ENCODE measurements around the gene ZNF91.
A peak's percentile ranks its signal among the peaks of the same experiment; 100 is the strongest.
"Not testable (repeated sequence)": the region's sequence is repeated elsewhere in the genome, so short reads cannot be mapped to it uniquely, and the experiment has no call there.

The ZNF91 gene

DNA sequence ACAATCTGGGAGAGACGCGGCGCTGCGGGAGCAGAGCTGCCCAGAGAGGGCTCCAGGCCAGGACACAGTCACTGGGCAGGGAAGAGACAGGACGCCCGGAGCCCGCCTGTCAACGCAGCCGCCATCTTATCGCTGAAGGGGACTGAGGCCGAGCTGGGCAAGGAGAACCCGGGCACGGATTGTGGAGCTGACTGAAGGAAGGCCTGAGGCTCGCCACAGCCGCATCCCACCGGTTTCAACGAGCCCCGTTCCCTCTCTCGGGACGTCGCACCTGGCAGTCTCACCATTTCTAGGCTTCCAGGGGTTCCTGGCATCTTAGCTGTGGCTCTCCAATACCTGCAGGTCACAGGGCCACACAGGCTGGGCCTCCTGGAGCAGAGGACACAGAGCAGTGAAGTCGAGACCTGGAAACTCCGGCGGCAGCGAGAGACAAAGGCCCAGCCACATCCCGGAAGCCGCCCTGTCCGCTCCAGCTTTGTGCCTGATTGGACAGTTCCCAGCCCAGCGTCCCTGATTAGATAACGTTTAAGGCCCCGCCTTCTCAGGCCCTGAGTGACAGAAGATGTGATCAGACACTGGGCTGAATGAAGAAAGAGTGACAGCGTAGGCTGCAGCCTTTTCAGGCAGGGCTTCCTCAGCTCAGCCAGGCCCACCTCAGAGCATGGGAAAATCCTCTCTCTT is at the start of gene ZNF91:
ZNF91 (minus strand) TSS at position 431 of the 681 bp plus-strand sequence; CDS start at position 314, 117 bp downstream.
- DNase-seq: peak; percentile 97

DNA sequence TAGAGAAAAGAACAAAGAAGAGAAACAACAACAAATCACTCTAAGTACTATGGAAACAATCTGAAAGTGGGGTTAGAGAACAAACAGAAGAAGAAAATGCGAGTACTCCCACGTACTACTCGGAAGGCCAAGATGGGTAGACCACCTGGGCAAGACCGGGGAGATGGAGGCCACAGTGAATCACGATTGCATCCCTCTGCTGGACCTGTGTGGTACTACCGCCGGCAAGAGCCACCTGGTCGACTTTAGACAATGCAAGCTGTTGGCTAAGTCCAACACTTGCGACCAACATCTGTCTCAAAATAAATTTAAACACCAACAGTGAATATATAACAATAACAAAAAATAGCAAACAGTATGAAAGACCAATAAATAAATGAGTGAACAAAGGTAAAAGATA is 45.5 kb upstream of the ZNF91 start:
- DNase-seq: no peak

DNA sequence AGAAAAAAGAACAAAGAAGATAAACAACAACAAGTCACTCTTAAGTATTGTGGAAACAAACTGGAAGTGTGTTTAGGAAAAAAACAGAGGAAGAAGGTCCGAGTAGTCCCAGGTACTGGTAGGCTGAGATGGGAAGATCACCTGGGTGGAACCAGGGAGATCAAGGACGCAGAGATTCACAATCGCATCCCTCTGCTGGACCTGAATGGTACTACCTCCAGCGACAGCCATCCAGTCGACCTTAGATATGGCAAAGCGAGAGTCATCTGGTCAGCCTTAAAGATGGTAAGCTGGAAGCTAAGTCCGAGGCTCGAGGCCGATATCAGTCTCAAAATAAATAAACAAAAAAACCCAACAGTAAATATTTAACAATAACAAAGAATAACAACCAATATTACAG is 44.9 kb upstream of the ZNF91 start:
- DNase-seq: no peak

DNA sequence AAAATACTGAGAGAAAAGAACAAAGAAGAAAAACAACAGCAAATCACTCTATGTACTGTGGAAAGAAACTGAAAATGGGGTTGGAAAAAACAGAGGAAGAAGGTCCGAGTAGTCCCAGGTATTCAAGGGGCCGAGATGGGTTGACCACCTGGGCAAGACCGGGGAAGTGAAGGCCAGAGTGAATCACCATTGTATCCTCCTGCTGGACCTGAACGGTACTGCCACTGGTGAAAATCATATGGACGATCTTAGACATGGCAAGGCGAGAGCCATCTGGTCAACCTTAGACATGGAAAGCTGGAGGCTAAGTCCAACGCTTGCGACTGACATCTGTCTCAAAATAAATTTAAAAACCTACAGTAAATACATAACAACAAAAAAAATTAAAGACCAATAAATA is 44.4 kb upstream of the ZNF91 start:
- no peak for DNase-seq

DNA sequence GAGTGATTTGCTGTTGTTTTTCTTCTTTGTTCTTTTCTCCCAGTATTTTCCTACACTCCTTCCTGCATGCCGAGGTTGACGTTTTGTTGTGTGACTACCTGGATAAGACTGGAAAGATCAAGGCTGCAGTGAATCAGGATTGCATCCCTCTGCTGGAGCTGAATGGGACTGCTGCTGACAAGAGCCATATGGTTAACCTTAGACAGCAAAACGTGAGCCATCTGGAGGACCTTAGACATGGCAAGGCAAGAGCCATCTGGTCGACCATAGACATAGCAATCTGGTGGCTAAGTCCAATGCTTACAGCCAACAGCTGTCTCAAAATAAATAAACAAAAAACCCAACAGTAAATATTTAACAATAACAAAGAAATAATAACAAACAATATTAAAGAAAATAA is 42.6 kb upstream of the ZNF91 start:
- DNase-seq: no peak

DNA sequence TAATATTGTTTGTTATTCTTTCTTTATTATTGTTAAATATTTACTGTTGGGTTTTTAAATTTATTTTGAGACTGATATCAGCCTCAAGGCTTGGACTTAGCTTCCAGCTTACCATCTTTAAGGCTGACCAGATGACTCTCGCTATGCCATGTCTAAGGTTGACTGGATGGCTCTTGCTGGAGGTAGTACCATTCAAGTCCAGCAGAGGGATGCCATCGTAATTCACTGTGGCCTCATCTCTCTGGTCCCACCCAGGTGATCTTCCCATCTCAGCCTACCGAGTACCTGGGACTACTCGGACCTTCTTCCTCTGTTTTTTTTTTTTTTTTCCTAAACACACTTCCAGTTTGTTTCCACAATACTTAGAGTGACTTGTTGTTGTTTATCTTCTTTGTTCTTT is 41.7 kb upstream of the ZNF91 start:
- no peak for DNase-seq

DNA sequence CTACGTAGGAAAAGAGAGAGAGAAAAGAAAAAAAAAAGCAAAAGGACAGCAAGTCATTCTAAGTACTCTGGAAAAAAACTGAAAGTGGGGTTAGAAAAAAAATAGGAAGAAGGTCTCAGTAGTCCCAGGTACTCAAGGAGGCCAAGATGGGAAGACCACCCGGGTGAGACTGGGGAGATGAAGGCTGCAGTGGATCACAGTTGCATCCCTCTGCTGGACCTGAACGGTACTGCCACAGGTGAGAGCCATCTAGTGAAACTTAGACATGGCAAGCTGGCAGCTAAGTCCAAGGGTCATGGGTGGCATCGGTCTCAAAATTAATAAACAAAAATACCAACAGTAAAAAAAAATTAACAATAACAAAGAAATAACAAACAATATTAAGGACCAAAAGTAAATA is 41.0 kb upstream of the ZNF91 start:
- DNase-seq: no peak

DNA sequence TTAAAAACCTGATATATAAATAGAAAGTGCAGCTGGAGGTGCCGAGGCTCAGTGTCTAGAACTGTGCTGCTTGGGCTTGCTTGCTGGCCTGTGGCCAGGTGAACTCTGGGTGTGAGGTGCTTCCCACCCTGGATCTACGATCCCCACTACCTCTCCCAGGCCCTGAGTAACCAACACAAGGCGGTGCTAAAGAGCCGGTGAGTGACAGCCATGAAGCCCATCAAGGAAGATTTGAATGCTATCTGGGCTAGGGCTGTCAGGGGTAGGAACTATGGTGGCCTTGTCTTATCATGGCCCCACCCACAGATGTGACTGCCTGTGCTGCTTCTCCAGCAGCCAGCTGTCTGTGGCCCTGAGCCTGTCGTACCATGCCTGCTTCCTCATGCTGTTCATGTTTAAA is 25.6 kb upstream of the ZNF91 start:
- DNase-seq: no peak

DNA sequence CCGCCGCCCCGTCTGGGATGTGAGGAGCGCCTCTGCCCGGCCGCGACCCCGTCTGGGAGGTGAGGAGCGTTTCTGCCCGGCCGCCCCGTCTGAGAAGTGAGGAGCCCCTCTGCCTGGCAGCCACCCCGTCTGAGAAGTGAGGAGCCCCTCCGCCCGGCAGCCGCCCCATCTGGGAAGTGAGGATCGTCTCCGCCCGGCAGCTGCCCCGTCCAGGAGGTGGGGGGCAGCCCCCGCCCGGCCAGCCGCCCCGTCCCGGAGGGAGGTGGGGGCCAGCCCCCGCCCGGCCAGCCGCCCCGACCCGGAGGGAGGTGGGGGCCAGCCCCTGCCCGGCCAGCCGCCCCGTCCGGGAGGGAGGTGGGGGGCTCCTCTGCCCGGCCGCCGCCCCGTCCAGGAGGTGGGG is 24.0 kb upstream of the ZNF91 start:
- not testable (repeated sequence) for DNase-seq

DNA sequence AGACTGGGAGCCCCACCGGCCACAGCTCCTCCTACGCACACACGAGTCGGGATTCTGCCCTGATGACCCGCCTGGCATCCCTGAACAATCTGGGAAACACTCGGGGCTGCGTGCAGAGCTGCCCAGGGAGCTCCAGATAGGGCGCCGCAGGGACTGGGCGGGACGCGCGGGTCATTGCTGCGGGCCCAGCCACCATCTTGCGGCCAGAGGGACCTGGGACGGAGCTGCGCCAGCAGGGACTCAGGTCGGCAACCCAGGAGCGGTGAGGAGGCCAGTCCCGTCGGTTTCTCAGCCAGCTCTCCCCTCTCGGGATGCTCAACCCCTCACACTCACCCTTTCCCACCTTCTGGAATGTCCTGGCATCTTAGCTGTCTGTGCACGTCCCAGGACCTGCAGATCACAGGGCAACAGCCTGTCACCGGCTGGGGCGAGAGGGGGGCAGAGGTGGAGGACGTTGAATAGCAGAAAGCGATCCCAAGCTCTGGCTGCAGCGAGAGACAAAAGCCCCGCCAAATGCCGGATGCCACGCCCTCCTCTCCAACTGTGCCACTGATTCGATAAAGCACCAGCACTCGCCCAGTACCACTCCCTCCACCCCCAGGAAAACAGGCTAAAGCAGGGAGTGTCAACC is 20.4 kb upstream of the ZNF91 start:
- DNase-seq: no peak

DNA sequence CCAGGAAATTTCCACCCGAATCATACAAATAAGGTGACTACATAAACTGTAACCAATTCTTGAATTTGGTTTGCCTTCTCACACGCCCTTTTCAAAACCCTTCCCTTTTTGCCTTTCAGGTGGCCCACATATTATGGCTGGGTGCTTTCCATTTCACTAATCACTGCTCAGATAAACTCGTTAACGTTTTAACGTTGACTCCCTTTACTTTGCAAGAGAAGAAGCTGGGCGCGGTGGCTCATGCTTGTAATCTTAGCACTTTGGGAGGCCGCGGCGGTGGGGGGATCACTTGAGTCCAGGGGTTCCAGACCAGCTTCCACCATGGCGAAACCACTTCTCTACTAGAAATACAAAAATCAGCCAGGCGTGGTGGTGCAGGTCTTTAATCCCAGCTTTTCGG is 19.8 kb upstream of the ZNF91 start:
- DNase-seq: no peak

DNA sequence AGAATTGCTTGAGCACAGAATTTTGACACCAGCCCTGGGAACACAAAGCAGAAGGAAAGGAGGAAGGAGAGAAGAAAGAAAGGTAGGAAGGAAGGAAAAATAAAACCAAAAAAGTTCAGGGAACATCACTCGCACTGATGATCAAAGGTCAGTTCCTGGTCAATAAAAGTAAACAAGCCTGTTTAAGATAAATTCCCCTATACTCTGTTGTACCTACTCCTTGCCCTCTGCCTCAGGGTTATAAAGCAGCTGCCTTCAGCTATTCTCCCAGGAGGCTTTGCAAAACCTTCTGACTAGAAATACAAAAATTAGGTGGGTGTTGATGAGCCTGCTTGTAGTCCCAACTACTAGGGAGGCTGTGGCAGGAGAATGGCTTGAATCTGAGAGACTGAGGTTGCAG is 14.9 kb upstream of the ZNF91 start:
- no peak for DNase-seq

DNA sequence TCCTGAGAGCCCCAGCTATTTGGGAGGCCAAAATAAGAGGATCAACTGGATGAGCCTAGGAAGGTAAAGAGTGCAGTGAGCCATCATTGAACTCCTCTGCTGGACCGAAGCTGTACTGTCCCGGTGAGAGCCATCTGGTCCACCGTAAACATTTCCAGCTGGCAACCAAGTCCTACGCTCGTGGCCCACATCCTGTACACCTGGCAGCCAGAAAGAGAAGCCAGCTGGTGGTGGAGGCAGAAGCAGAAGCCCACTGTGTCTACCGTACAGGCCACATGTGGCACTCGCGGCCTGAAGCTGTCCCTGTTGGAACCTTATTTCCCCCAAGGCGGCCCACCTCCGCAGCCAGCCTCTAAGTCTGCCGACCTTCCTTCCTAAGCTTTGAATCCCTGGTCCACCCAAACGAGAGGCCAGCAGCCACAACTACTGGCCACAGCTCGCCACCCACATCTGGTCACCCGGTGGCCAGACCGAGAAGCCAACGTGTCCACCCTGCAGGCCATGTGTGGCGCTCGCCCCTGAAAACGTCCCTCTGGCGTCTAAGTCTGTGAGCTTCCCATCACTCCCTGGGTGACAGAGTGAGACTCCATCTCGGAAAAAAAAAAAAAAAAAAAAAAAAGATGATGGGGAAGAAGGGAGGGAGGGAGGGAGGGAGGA is 14.2 kb upstream of the ZNF91 start:
- DNase-seq: no peak

DNA sequence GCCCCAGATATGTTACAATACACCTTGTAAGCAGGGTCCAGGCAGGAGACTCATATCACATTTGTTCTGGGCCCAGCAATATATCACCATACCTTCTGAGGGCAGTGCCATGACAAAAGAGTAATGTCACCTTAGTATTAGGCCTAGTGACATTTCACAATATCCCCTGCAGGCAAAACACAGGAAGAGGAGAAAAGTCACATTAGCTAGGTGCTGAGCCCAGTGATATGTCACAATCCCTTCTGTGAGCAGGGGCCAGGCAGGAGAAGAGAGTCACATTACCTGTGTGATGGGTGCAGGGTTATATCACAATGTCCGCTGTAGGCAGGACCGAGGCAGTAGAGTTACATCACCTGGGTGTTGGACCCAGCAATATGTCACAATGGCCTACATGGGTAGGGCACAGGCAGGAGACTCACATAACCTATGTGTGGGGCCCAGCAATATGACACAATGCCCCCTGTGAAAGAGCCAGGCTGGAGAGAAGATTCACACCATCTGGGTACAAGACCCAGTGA is 12.4 kb upstream of the ZNF91 start:
- DNase-seq: no peak

DNA sequence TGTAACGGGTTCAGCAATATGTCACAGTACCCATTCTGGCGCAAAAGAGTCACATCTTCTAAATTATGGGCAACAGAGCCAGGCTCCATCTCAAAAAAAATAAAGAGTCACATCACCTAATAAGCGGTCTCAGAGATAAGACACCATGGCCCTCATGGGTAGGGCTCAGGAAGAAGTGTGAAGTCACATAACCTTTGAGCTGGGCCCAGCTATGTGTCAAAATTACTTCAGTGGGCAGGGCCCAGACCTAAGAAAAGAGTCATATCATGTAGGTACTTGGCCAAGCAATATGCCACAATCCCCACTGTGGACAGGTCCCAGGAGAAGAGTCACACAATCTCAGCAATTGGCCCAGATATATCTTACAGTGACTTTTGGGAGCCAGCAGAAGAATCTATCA is 11.4 kb upstream of the ZNF91 start:
- DNase-seq: no peak

DNA sequence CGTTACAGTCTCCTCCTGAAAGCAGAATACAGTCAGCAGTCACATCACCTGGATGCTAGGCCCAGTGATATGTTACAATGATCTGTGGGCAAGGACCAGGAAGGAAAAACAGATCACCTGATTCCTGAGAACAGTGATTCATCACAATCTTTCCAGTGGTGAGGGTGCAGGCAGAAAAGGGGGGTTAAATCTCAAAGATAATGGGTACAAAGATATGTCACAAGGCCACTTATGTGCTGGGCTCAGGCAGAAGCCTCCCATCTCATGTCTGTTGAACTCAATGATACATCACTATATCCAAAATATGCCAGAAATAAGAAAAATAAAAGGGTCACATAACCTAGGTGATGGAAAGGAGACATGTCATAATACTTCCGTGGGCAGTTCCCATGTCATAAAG is 10.8 kb upstream of the ZNF91 start:
- no peak for DNase-seq

DNA sequence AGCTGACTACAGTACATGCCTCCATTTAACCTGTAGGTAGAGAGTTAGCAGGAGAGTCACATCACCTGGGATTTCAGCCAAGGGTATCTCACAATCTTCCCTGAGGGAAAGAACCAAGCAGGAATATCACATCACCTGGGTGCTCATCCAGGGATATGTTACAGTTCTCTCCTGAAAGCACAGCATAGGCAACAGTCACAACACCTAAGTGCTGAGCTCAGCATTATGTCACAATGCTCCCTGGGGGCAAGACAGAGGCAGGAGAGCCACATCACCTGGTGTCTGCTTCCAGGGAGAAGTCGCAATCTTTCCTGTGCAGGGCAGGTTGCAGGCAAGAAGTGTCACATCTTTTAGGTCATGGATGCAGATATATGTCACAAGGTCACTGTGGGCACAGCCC is 9.4 kb upstream of the ZNF91 start:
- no peak for DNase-seq

DNA sequence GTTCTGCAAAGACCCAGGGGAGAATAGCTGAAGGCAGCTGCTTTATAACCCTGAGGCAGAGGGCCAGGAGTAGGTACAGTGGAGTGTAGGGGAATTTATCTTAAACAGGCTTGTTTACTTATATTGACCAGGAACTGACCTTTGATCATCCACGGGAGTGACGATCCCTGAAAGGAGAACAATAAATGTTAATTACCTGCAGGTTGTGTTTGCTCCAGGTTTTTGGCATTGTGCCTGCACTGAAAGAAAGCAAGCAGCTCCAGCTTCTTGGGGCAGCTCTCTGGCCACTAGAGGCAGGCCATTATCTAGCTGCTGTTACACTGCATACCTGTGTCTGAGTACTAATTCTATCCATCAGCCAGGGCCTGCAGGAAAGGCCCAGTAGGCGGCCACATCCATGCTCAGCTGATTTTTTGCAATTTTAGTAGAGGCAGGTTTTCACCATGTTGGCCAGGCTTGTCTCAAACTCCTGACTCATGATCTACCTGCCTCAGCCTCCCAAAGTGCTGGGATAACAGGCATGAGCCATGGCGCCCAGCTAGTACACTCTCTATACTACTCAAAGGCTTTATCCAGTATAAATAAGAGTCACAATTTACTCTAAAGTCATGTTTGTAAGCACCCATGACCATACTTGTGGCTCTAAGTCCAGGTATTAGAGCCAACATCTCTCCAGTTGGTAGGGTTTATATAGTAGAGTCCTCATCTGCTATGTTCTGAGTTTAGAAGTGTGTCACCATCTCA is 8.5 kb upstream of the ZNF91 start:
- no peak for DNase-seq

DNA sequence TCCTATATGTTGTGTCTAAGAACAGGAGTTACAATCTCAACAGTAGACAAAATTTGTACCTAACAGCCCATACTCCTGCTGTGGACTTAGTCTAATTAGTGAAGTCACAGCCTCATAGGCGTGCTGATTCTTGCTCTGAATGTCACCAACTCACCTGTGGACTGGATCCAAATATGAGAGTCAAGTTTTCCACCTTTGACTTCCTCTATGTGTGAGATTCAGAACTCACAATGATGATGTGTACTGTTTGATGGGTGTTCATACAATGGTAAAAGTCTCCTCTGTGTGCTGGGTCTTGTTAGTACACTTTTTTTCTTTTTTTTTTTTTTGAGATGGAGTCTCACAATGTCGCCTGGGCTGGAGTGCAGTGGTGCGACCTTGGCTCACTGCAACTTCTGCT is 7.8 kb upstream of the ZNF91 start:
- DNase-seq: no peak

DNA sequence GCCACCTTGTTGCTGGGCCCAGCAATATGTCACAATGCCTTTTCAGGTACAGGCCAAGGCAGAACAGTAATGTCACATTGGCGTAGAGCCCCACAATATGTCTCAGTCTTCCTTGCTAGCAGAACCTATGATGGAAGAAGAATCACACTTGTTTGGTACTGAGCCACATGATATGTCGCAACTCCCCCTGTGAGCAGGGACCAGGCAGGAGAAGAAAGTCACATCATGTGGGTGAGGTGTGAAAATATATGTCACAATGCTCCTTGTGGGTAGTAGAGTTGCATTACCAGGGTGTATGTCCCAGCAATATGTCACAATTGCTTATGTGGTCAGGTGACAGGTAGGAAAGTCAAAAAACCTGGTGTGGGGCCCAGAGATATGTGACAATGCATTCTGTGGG is 7.1 kb upstream of the ZNF91 start:
- no peak for DNase-seq

DNA sequence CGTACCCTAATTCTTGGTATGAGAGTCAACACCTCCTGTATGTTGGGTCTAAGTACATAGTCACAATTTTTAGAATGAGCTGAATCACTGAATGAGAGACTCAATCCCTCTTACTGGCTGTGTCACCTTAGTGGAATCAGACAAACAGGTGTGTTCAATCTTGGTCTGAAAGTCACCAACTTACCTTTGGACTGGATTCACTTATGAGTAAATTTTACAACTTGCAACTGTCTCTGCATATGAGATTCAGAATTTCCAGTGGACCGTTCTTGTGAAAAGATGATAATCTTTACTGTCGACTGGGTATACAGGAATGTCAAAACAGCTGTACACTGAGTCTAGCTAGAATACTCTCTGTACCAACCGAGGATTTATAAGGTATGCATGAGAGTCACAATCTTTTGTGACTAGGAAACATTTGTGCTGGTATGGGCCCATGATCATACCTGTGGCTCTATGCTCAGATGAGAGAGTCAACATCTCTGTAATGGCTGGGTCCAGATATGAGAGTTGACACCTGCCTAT is 5.9 kb upstream of the ZNF91 start:
- no peak for DNase-seq

DNA sequence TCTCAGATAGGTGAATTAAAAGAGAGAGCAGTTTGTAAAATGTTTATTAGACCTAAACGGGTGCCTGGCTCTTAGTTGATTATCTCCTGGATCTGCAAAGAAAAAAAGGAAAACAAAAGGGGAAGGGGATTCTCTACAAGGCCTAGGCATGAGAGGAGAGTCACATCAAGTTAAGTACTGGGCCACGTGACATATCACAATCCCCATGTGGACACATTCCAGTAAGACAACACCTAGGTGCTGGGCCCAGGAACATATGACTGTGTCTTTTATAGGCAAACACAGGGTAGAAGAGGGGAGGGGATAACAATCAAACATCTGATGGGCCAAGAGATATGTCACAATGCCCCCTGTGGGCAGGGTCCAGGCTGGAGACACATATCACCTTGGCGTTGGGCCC is 4.2 kb upstream of the ZNF91 start:
- no peak for DNase-seq

DNA sequence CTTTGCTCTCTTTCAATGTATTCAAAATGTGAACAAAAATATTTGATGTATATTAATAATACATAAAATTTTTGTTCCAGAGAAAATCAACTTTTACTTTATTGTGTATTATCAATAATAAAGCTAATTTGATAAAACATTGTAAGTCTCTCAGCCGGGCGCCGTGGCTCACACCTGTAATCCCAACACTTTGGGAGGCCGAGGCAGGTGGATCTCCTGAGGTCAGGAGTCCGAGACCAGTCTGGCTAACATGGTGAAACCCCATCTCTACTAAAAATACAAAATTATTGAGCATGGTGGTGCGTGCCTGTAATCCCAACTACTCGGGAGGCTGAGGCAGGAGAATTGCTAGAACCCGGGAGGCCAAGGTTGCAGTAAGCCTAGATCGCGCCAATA is 449 bp upstream of the ZNF91 start:
- DNase-seq: not testable (repeated sequence)

All from inflammatory macrophage treated with lipopolysaccharide for 4 hours (primary cell).